B cell (primary cell): ENCODE results near the gene SLC22A13.

Experiments used
- CTCF ChIP-seq: fragments of 200-600 bp; IDR thresholded peaks from one replicate; pipeline ENCODE4 v1.8.0; 2022; ENCODE audit warnings: antibody characterized with exemption, mild to moderate bottlenecking
- EZH2 ChIP-seq: IDR thresholded peaks from 2 replicates; pipeline ENCODE4 v1.6.1; 2012; ENCODE audit warnings: borderline replicate concordance, low read depth, mild to moderate bottlenecking, moderate library complexity, low read length; ENCODE audit not compliant: insufficient read depth, poor library complexity, severe bottlenecking

GRCh38 chr3:38307599-38307998 lies 42.0 kb downstream of the SLC22A13 start:
- TF ChIP-seq CTCF, result no peak
- no peak for TF ChIP-seq EZH2
